ENCODE results near the gene TACSTD2.

DNA sequence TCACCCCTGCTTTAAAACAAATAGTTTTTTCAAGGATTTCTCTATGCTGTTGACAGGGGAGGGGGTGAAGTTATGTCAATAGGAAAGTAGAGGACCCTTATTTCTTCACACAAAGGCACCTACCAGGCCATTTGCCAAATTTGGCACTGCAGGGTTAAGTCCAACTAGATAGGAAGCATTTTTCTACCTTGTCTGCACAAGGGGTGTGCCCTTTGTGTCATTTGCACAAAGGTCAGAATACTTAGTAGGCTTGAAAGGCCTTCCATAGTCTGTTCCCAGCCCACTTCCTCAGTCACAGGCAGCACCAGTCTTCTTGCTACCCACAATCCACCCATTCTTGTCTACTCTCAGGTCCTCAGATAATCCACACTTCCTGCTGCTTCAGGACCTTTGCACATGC is 7.0 kb downstream of the TACSTD2 start:
- TF ChIP-seq, protein P1, sequence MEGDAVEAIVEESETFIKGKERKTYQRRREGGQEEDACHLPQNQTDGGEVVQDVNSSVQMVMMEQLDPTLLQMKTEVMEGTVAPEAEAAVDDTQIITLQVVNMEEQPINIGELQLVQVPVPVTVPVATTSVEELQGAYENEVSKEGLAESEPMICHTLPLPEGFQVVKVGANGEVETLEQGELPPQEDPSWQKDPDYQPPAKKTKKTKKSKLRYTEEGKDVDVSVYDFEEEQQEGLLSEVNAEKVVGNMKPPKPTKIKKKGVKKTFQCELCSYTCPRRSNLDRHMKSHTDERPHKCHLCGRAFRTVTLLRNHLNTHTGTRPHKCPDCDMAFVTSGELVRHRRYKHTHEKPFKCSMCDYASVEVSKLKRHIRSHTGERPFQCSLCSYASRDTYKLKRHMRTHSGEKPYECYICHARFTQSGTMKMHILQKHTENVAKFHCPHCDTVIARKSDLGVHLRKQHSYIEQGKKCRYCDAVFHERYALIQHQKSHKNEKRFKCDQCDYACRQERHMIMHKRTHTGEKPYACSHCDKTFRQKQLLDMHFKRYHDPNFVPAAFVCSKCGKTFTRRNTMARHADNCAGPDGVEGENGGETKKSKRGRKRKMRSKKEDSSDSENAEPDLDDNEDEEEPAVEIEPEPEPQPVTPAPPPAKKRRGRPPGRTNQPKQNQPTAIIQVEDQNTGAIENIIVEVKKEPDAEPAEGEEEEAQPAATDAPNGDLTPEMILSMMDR (IDR thresholded peaks at IDR 0.05), result no peak
- TF ChIP-seq POLR2A (IDR thresholded peaks at IDR 0.05), result no peak

All from transverse colon (tissue), 3 donors.